ENCODE results near the gene TRMT112.

Gene TRMT112

GRCh38 chr11:64268025-64268892 is 49.1 kb downstream of the TRMT112 start:
- no peak for DNase-seq

GRCh38 chr11:64267207-64267945 is 50.0 kb downstream of the TRMT112 start:
- no peak for DNase-seq

Measured in stimulated activated CD4-positive, alpha-beta T cell treated with anti-CD3 and anti-CD28 coated beads, Interleukin-2, amount 100 ng/mL, for 24 hours (primary cell).